Raji (cell line): ENCODE data around the gene TPH2.

ENCODE experiments used
- POLR2A ChIP-seq: IDR thresholded peaks from 2 replicates; pipeline ENCODE4 v1.6.1; 2011; ENCODE audit warnings: low read depth, low read length, control low read depth; ENCODE audit not compliant: insufficient read depth

The TPH2 gene

DNA sequence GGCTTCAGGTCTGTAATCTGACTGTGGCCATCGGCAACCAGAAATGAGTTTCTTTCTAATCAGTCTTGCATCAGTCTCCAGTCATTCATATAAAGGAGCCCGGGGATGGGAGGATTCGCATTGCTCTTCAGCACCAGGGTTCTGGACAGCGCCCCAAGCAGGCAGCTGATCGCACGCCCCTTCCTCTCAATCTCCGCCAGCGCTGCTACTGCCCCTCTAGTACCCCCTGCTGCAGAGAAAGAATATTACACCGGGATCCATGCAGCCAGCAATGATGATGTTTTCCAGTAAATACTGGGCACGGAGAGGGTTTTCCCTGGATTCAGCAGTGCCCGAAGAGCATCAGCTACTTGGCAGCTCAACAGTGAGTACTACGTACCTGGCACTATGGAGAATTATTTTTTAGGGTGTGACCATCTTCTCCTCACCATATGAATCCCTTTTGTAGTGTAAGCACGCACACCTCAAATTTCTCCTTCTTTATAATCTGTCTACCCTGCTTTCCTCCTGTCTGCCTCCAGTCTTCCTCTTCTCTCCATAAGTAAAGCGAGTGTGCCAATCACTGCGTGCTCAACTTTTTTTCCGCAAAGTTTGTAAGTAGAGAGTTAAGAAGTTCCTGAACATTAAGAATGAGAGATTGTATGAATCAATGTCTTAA lies at the start of gene TPH2:
TSS of gene TPH2 (plus strand) at position 118 of the 658 bp plus-strand sequence. CDS start at position 260, 142 bp downstream.
- TF ChIP-seq POLR2A = no peak

DNA sequence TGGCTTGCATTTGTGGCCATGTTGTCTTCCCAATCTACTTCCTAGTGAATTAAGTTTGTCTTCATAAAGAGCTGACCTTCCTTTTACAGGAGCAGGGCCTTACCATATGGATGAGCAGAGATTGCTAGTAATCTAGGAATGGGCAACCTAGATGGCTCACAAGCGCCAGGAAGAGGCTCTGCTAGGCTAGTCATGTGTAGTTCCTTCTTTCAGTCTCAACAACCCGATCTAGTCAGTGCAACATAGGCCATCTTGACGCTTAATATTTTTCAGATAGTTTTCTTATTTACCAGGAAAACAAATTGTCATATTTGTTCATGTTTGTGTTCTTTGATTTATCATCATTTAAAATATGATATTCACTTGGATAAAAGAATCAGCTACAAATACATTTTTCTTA lies 48.2 kb upstream of the TPH2 start:
- TF ChIP-seq POLR2A = no peak

- no peak for TF ChIP-seq POLR2A
Measured at GRCh38 chr12:71892059-71892458, 46.6 kb upstream of the TPH2 start.

GRCh38 chr12:71896205-71896882 lies 42.3 kb upstream of the TPH2 start:
- TF ChIP-seq POLR2A = no peak

DNA sequence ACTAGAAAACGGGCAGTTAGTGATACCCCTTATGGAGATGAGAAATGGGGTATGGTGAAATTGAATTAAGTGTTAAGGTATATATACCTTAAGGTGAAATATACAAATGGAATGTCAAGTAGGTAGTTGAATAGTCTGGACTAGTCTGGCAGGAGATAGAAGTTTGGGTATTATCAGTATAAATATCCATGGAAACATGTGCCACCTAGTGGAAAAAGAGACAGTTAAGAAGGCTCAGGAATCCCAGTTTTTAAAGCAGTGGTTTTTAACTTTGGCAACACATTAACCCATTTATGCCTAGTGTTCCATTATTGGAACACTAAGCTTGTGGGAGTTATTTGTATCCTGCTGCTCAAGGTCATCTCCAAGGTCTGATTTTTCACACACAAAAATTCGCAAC lies 38.6 kb upstream of the TPH2 start:
- no peak for TF ChIP-seq POLR2A

DNA sequence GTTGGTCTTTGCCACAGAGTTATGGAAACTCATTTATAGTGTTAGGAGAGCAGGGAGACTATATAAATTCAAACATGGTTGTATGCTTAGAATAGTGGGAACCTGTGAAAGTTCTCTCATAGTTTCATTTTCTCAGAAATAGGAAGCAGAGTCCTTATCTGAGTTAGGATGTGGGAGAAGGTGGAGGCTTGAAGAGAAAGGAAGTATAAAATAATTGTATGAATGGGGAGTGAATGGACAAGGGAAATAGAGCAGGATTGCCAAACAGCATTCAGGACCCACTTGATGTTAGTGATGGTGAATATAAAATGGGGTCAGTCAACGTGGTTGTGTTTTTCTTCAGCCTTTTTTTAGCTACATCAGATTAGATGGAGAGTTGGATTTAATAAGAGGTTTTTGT lies 34.0 kb upstream of the TPH2 start:
- TF ChIP-seq POLR2A = no peak

DNA sequence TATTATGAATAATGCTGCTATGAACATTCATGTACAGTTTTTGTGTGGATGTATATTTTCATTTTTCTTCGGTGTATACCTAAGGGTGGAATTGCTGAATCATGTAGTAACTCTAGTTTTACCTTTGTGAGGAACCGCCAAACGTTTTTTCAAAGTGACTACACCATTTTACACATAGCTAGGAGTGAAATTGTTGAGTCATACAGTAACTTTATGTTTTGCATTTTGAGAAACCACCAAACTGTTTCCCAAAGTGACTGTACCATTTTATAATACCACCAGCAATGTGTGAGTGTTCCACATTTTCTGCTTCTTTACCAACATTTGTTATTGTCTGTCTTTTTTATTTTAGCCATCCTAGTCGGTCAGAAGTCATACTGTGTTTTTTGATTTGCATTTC lies 3.1 kb upstream of the TPH2 start:
- no peak for TF ChIP-seq POLR2A

GRCh38 chr12:71940068-71940467 lies 1.4 kb downstream of the TPH2 start:
- TF ChIP-seq POLR2A = no peak

DNA sequence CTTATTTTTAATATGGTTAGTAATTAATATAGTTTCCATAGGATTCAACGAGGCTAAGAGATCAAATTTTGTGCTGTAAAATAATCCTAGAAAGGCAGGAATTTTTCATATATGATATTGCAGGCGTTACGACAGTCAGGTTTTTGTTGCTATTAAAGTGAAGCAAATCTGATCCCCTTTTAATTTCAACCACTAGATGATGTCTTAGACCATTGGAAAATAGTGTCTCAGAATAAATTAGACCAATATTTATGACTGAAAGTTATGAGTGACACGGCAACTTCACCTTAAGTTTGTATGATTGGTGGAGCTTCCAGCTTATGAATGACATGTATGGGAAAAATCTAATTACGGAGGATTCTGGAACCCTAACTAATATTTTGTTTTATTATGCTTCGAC lies 2.5 kb downstream of the TPH2 start:
- no peak for TF ChIP-seq POLR2A

DNA sequence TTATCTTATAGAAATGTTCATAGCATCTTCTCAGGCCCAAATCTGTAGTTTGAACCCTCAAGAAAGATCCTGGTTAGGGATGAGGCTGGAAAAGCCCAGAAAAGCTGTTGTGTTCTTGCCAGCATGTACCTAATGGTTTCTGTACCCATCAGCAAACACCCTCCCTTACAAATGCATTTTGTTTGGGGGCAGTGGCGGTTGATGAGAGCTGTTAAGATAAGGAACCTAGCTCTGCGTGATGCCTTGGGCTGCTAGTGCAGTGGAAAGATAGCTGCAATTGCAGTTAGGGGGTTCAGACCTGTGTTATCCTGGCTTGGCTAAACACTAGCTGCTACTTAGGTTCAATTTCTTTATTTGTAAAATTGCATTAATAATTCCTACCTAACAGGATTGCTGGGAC lies 3.6 kb downstream of the TPH2 start:
- TF ChIP-seq POLR2A = no peak

DNA sequence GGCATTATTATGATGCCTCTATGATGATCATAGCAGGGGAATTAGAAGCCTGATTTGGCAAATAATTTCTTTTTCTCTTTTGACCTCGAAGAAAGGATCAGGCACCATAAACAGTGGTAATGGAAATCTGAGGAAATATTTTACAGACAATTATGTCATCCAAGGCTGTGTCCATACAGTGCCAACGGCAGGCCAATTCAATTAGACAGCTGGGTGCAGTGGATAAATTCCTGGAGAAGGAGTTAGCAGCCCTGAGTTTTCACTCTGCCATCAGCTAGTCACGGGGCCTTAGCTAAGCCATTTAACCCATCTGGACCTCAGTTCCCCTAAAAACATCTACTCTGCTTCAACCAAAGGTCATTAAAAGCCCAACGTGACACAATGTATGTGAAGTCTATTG lies 4.1 kb downstream of the TPH2 start:
- TF ChIP-seq POLR2A = no peak

DNA sequence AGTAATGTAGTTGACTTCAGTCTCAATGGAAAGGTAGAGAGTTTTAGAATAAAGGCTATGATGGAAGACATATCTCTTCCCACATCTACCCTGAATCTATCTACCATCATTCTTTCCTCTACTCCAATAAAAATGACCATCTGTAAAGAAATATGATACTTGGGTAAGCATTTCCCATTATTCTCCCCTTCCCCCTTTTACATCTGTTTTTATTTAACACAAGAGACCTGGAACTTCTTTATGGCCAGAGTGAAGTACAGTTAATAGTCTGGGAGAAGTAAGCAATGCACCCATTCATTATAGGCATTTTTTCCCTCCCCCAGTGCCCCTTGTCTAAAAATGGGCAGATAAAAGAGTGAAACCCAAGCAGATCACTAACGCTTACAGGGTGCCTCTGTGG lies 6.5 kb downstream of the TPH2 start:
- TF ChIP-seq POLR2A = no peak

DNA sequence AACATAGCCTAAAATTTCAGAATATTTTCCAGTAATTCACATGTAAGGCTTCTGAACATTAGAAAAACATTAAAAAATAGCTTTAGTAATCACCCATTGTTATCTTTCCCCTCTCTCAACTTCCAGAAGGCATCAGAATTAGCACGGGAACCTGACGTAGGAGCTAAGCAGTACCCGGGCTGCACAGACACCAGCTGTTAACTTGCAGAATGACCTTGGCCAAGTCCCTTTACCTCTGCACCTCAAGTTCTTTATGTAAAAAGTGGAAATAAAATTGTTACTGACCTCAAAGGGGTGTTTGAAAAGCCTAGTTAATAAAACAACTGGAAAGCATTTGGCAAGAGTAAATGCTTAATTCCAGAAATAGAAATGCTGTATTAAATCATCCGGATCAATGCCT lies 7.2 kb downstream of the TPH2 start:
- TF ChIP-seq POLR2A = no peak

DNA sequence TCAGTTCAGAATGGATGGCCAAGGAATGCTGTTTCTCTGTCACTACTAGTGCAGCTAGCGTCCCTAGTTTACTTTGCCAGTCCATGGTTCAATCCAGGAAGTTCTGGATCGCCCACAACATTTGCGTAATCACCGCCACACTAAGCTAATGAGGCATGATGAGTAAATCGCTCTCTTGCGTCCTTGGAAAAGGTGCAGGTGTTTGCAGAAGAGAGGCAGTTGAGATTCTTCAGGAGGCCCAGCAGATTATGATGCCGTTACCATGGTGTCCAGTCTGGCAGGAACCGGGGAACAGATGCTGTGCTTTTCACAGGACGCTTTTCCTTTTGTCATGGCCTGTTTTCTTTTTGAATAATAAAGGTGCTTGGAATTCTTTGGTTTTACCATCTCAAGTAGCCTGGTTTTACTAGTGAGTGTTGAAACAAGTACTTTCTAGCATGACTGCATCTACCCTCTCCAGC lies 9.0 kb downstream of the TPH2 start:
- TF ChIP-seq POLR2A = no peak

DNA sequence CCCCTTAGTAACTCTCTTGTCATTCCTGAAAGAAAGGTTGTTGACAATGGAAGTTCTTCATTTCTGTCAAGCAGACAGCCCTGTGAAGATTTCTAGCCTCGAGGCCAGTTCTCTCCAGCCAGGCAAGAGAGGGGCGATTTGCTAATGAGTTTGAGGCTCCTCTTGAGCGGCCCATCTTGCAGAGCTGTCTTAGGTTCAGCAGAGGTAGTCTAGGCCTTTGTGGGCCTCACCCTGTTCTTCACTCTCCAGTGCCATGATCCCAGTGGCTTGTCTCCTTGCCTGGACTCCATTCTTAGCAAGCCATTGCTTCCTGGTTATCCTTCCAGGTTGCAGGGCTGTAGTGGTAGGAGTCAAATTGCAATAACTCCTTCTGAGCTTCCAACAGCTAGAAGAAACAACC lies 9.7 kb downstream of the TPH2 start:
- no peak for TF ChIP-seq POLR2A

DNA sequence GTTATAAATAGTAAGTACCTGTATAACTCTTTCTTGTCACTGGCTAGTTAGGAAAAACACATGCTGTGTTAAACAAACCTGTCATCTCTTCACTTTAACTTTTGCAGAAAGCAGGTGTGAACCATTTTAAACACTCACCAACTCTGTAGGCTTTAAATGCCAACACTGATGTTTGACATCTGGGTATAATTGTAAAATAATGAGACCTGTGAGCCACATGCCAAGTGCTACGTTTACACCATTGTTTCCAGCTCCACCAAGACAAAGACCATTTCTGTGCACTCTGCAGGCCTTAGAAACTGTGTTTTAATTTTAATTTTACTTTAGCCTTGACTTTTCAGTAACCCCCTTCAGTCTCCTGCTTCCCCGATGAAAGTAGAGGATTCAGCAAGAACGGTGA lies 11.0 kb downstream of the TPH2 start:
- TF ChIP-seq POLR2A = no peak

GRCh38 chr12:71950404-71950803 lies 11.8 kb downstream of the TPH2 start:
- TF ChIP-seq POLR2A = no peak

- no peak for TF ChIP-seq POLR2A
Measured at GRCh38 chr12:71950819-71951218, 12.2 kb downstream of the TPH2 start.
